Breast epithelium (tissue), 4 donors: ENCODE results near the gene KLF18. TPM values are rescaled to one million over a fixed set of nuclear protein-coding genes. Genes with fewer than 3 reads are reported as not detected.
"Not testable (repeated sequence)": the region's sequence is repeated elsewhere in the genome, so short reads cannot be mapped to it uniquely, and the experiment has no call there.

Experiments used
- DNase-seq, 2 donors: peaks; one replicate each; pipeline ENCODE4 v3.0.0-alpha.2; 2019; ENCODE audit warnings: low spot score in 2 of 2
- H3K27ac ChIP-seq, 2 donors: fragments of 200-600 bp; sonication (generic) in 1 of 2; one replicate each; pipeline ENCODE4 v1.5.1; 2016 to 2019; ENCODE audit warnings: mild to moderate bottlenecking in 1 of 2
- H3K27me3 ChIP-seq, 2 donors: fragments of 200-600 bp; sonication (generic) in 1 of 2; one replicate each; pipeline versions ENCODE4 v1.5.1 to v1.6.0; 2017 to 2019; ENCODE audit warnings: control low read depth in 1 of 2, mild to moderate bottlenecking in 1 of 2
- H3K36me3 ChIP-seq: fragments of 200-600 bp; one replicate; pipeline ENCODE4 v1.5.1; 2019
- H3K4me1 ChIP-seq, 2 donors: fragments of 200-600 bp; sonication (generic); one replicate each; pipeline ENCODE4 v1.5.1; 2016 to 2019; ENCODE audit warnings: control low read depth in 1 of 2
- H3K4me3 ChIP-seq, 3 donors: fragments of 200-600 bp; sonication (generic); 1 replicate in 2 of 3; 2 replicates in 1 of 3; pipeline ENCODE4 v1.5.1; 2016 to 2019; ENCODE audit warnings: mild to moderate bottlenecking in 3 of 3, moderate library complexity in 2 of 3
- H3K9me3 ChIP-seq, 2 donors: fragments of 200-600 bp; sonication (generic) in 1 of 2; one replicate each; pipeline ENCODE4 v1.5.1; 2016 to 2019; ENCODE audit warnings: control low read depth in 1 of 2
- CTCF ChIP-seq, 3 donors: fragments of 450-650 bp; IDR thresholded peaks; one replicate each; pipeline ENCODE4 v1.5.1; 2016 to 2017; ENCODE audit warnings: antibody characterized with exemption in 3 of 3, mild to moderate bottlenecking in 3 of 3, moderate library complexity in 3 of 3
- POLR2A ChIP-seq: fragments of 450-650 bp; IDR thresholded peaks from one replicate; pipeline ENCODE4 v1.6.1; 2016; ENCODE audit warnings: antibody characterized with exemption, mild to moderate bottlenecking, moderate library complexity
- POLR2AphosphoS5 ChIP-seq, 3 donors: sonication (generic); formaldehyde crosslinking; IDR thresholded peaks; one replicate each; pipeline ENCODE4 v1.6.1; 2017; ENCODE audit warnings: antibody characterized with exemption in 3 of 3
- intact Hi-C: fragments of 100-400 bp; cut with DNase I; formaldehyde crosslinking; loops from one replicate; pipeline ENCODE4 v1.15.1; 2023; ENCODE audit warnings: low total_unique reads
- total RNA-seq, 3 donors: library from RNA; depleted of rRNA; stranded (reverse); fragments of >200 nt; gene quantifications; one replicate each; pipeline ENCODE4 v1.1.0, GENCODE V29; 2016

KLF18 gene
- total RNA-seq, 3 donors from 2014 or later, result not detected

DNA sequence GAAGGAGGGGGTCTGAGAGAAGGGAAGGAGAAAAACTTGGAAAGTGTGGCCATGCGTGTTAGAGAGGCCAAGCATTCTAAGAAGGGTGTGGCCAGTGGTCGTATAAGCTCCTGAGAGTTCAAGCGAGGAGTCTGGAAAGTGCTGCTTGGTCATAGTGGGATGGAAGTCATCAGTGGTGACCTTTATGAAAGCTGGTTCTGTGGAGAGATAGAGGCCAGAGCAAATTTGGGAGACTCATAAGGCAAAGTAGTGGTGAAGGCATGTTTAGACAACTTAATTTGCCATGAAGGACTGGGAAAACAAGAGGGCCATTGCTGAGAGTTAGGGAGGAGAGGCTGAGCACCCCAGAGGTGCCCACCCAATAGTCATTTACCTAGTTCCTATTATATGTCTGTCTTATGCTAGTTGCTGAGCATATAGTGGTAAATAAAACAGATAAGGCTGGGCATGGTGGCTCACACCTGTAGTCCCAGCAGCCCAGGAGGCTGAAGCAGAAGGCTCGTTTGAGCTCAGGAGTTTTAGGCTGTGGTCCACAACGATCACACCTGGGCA, 21.0 kb downstream of the KLF18 start:
- Histone ChIP-seq H3K27ac (no peak overlapping the region), H3K9me3 (no peaks in the 10 kb centered on the region), H3K4me3 (no peak overlapping the region), H3K36me3 (no peaks in the 10 kb centered on the region), H3K27me3 (no peaks in the 10 kb centered on the region), H3K4me1 (no peaks in the 10 kb centered on the region)
- intact Hi-C loops, result no loop called here
- TF ChIP-seq POLR2A (no peak), POLR2AphosphoS5 (IDR thresholded peaks at IDR 0.05) (no peak), CTCF (IDR thresholded peaks at IDR 0.05) (no peak)
- DNase-seq, result no peak

- DNase-seq, result no peak
- H3K9me3 ChIP-seq, result no peaks in the 10 kb centered on the region
- no peaks in the 10 kb centered on the region for H3K36me3 ChIP-seq
- no peak overlapping the region for H3K4me3 ChIP-seq
- no peaks in the 10 kb centered on the region for H3K27me3 ChIP-seq
- no peak overlapping the region for H3K27ac ChIP-seq
- no peak for TF ChIP-seq POLR2AphosphoS5 (IDR thresholded peaks at IDR 0.05)
- no peak for TF ChIP-seq CTCF (IDR thresholded peaks at IDR 0.05)
- no peak for TF ChIP-seq POLR2A
- intact Hi-C loops, result no loop called here
- no peaks in the 10 kb centered on the region for H3K4me1 ChIP-seq
Measured at GRCh38 chr1:44119525-44119924, 21.9 kb downstream of the KLF18 start.

DNA sequence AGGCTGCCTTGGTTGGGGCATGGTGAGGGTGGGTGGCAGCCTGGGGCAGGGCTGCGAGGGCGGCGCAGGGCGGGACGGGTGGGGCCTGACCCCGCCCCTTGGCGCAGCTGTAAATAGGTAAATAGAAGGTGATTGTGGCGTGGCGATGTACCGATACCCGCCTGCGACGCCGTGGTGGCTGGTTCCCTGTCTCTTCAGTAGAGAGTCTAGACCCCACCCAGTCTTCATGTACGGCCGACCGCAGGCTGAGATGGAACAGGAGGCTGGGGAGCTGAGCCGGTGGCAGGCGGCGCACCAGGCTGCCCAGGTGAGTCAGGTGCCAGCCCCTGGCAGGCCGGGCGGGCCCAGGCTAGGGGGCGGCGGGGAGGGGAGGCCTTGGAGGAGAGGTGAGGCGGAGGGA, 22.7 kb downstream of the KLF18 start, which contains the start of gene KLF17:
Gene KLF17, plus strand, starts transcription at position 140 of the 400 bp plus-strand sequence. Its CDS starts 87 bp downstream, at position 227.
- H3K4me1 ChIP-seq, result no peaks in the 10 kb centered on the region
- no peaks in the 10 kb centered on the region for H3K36me3 ChIP-seq
- intact Hi-C loops, result no loop called here
- no peaks in the 10 kb centered on the region for H3K9me3 ChIP-seq
- H3K27ac ChIP-seq, result no peak within 1 kb of the TSS
- no peak for DNase-seq
- no peak within 1 kb of the TSS for H3K4me3 ChIP-seq
- no peak for TF ChIP-seq POLR2A
- no peak for TF ChIP-seq POLR2AphosphoS5 (IDR thresholded peaks at IDR 0.05)
- TF ChIP-seq CTCF (IDR thresholded peaks at IDR 0.05), result no peak
- no peaks in the 10 kb centered on the region for H3K27me3 ChIP-seq

- H3K27ac ChIP-seq, DNase-seq, intact Hi-C loops, H3K36me3 ChIP-seq, H3K27me3 ChIP-seq, H3K4me1 ChIP-seq, H3K9me3 ChIP-seq, H3K4me3 ChIP-seq: not testable (repeated sequence)
Measured at GRCh38 chr1:44117272-44117671, 24.2 kb downstream of the KLF18 start.

DNA sequence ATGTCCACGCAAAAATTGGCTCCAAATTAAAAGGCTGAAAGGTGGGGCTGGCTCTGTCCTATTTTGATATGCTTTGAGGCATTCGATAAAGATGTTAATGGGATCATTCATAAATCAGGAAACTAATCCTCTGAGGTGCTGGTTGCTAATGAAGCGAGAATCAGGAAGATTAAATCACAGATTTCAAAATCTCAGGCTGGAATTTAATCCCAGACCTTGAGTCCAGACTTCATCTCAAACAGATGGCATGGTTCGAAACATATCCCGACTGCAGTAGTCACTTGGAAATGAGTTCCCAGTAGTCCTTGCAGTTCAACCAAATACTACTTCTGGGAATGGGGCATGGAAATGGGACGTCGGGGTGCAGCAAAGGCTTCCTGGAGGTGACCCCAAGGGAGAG, 27.3 kb downstream of the KLF18 start:
- Histone ChIP-seq H3K27me3 (no peaks in the 10 kb centered on the region), H3K4me1 (no peaks in the 10 kb centered on the region), H3K27ac (no peak overlapping the region), H3K36me3 (no peaks in the 10 kb centered on the region), H3K9me3 (no peaks in the 10 kb centered on the region), H3K4me3 (no peak overlapping the region)
- no peak for DNase-seq
- intact Hi-C loops, result no loop called here
- TF ChIP-seq POLR2A (no peak), POLR2AphosphoS5 (IDR thresholded peaks at IDR 0.05) (no peak), CTCF (IDR thresholded peaks at IDR 0.05) (no peak)

DNA sequence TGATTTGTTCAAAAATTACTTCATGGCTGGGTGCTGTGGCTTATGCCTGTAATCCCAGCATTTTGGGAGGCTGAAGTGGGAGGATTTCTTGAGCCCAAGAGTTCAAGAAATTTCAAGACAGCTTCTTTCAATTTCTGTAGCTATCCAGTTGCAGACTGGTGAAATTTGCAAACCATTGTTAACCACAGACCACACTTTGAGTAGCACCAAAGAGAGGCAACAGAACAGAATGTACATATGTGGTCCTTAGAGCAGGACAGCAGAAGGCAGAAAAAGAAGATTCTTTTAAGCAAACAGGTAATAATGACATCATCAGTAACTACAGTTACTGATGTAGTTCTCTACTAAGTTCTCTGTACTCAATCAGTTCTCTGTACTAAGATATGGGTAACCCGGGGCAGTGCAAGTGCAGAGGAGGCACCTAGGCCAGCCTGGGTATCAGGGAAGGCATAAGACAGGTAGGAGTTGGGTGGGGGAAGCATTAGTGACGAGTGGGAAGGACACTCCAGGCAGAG, 28.3 kb downstream of the KLF18 start:
- TF ChIP-seq CTCF (IDR thresholded peaks at IDR 0.05) (no peak), POLR2AphosphoS5 (IDR thresholded peaks at IDR 0.05) (no peak), POLR2A (no peak)
- H3K36me3 ChIP-seq, result no peaks in the 10 kb centered on the region
- H3K9me3 ChIP-seq, result no peaks in the 10 kb centered on the region
- no peak overlapping the region for H3K4me3 ChIP-seq
- H3K27me3 ChIP-seq, result no peaks in the 10 kb centered on the region
- DNase-seq, result no peak
- intact Hi-C loops, result no loop called here
- no peak overlapping the region for H3K27ac ChIP-seq
- no peaks in the 10 kb centered on the region for H3K4me1 ChIP-seq
